Fibroblast of pulmonary artery (primary cell): Measurements from ENCODE around the gene CALML5.

Experiments used
- DNase-seq: peaks from one replicate; pipeline ENCODE4 v3.0.0-alpha.2; 2010; ENCODE audit warnings: low read depth
- H3K4me3 ChIP-seq: replicated peaks from 2 replicates; pipeline ENCODE4 v1.5.1; 2011; ENCODE audit warnings: low read depth, mild to moderate bottlenecking, control low read depth, low read length, moderate library complexity
- CTCF ChIP-seq: IDR thresholded peaks from 2 replicates; pipeline ENCODE4 v1.5.1; 2011; ENCODE audit warnings: mild to moderate bottlenecking, control low read depth, low read length, inconsistent platforms; ENCODE audit errors: missing control alignments

CALML5 gene

GRCh38 chr10:5514226-5514850 is 15.0 kb upstream of the CALML5 start:
- no peak overlapping the region for H3K4me3 ChIP-seq
- no peak for TF ChIP-seq CTCF
- no peak for DNase-seq

GRCh38 chr10:5512881-5513612 is 13.7 kb upstream of the CALML5 start:
- TF ChIP-seq CTCF, result no peak
- no peak overlapping the region for H3K4me3 ChIP-seq
- no peak for DNase-seq

GRCh38 chr10:5512331-5512730 is 13.0 kb upstream of the CALML5 start:
- no peak for DNase-seq
- no peak overlapping the region for H3K4me3 ChIP-seq
- TF ChIP-seq CTCF, result no peak

- TF ChIP-seq CTCF, result no peak
- DNase-seq, result no peak
- H3K4me3 ChIP-seq, result no peak overlapping the region
These were observed 12.5 kb upstream of the CALML5 start for GRCh38 chr10:5511885-5512280.

DNA sequence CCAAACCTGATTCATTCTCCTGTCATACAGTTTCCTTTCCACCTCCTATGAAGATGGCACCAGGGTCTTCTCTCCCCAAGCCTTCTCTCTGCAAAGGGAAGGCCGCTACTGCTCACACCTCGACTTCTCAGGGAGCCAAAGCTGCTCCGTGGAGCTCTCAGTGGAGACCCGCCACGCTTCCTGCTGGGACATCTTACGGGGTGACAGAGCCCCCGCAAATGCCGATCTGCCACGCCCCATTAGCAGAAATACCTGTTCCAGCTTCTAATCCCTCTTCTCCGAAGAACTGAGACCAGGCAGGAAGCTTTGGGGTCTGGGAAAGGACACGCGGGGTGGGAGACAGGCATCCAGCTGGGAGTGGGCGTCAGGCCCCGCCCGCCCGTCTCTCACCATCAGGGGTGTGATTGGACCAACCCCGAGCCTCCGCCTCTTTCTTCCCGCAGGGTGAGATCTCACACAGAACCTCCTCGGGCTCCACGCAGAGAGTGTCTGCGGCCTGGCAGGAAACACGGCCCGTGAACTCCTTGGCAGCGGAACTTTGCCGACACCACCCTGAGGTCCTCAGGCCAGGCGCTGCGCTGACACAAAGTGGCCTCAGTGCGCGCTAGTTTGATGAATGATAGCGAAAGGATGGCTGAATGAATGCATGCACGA is 12.0 kb upstream of the CALML5 start:
- no peak for TF ChIP-seq CTCF
- DNase-seq, result no peak
- H3K4me3 ChIP-seq, result no peak overlapping the region

DNA sequence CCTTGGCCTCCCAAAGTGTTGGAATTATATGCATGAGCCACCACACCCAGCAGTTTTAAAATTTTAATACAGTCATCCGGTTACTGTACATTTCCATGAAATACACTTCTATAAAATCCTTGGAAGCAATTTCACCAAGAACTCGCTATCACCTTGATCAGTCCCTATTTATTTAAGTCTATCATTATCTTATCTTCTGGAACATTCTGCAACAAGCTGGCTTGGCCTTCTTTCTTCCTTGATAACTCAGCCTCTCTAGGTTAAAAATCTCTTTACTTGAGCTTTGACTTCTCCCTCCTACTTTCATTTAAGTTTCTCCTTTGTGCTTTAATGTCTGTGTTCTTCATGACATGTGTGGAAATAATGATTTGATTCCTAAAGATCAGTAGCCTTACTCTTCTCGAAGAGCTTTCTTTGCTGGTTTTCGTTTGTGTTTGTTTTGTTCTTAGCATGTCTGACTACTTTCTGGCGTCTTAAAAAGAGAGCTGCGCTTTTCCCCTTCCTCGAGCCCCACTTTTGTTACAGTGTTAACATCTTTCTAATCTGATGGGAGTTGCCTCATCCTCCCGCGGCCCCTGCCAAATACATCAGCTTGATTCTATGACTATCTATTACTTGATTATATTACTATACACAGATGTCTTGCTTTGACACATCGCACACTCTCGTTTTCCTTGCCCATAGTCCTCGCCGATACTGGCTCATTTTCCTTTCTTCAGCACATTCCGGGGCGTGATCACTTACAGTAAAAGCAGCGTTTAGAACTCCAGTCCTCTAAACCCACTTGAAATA is 11.1 kb upstream of the CALML5 start:
- H3K4me3 ChIP-seq, result no peak overlapping the region
- DNase-seq, result no peak
- no peak for TF ChIP-seq CTCF
